HG03103 (cell line): ENCODE results near the gene C1orf115.
"Not testable (repeated sequence)": the region's sequence is repeated elsewhere in the genome, so short reads cannot be mapped to it uniquely, and the experiment has no call there.

Source experiments
- ATAC-seq: cut with Tn5 transposase; IDR thresholded peaks from one replicate; pipeline ENCODE4 v1.9.1; 2021; ENCODE audit warnings: low read depth; ENCODE audit not compliant: unreplicated experiment

C1orf115 gene, protein sequence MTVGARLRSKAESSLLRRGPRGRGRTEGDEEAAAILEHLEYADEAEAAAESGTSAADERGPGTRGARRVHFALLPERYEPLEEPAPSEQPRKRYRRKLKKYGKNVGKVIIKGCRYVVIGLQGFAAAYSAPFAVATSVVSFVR

DNA sequence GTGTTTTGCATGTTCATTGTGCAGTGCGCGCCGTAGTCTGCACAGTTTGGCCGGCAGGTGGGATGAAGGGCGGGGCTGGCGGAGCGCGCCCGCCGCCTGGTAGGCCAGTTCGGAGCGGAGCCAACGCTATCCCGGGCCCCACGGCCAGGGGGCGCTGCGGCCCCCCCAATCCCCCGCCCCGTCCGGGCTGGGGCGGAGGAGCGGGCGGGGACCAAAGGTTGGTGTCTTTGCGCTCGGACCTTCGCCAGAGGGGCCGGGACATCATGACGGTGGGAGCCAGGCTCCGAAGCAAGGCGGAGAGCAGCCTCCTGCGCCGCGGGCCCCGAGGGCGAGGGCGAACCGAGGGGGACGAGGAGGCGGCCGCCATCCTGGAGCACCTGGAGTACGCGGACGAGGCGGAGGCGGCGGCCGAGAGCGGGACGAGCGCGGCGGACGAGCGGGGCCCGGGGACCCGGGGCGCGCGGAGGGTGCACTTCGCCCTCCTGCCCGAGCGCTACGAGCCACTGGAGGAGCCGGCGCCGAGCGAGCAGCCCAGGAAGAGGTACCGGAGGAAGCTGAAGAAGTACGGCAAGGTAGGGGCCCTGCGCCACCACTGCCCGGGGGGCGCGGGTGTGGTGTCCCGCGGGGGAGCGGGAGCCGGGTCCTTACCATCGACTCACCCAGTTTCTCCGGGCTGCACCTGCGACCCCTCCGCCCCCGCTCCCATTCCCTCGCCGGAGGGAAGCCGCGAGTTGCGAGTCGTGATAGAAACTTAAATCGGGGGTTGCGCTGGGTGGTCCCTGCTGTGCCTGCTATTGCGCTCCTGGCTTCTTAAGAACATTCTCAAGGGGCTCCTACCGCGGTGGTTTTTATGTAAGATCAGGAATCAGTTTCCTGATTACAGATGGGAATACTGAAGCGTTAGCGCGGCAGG lies at the start of gene C1orf115:
TSS of gene C1orf115 (plus strand) at position 224 of the 913 bp plus-strand sequence. CDS start at position 264, 40 bp downstream.
- peak; percentile 96 for ATAC-seq

DNA sequence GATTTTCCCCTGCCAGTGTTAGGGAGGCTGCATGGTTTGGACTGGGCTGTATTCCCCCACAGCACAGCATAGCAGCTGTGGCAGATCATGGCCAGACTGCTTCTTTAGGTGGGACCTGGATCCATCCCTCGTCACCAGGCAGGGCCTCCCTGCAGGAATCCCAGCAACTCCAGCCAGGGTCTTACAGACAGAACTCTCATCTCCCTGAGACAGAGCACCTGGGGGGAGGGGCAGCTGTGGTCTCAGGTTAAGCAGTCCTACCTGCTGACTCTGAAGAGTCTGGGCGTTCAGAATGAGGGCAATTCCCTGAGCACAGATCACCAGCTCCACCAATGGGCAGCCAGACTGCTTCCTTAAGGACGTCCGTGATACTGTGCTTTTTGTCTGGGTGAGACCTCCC lies 47.9 kb upstream of the C1orf115 start:
- ATAC-seq, result no peak

DNA sequence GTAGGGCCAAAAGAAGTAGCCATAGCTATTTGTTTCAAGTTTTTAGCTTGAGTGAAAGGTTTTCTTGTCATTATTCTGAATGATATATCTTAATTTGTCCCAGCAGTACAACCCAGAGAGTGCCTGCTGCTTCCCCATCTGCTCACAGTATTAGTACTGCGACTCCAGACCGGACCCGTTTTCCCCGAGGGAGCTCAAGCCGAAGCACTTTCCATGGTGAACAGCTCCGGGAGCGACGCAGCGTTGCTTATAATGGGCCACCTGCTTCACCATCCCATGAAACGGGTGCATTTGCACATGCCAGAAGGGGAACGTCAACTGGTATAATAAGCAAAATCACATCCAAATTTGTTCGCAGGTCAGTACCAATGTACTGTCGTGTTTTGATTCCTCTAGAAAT lies 37.2 kb upstream of the C1orf115 start:
- ATAC-seq, result no peak

DNA sequence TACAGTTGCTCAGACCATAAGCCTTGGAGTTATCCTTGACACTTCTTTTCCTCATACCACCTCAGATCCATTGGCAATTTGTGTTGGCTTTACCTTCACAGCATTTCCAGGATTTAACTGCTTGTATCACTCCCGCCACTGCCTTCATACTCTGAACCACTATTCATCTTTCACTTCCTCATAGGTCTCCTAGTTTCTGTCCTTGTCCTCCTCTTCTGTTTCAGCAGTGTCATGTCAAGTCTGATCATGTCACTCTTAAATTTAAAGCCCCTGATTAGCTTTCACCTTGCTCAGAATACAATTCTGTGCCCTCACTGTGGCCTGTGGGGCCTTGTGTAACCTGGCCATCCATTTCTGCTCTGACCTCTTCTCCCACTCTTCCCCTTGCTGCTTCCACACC lies 34.7 kb upstream of the C1orf115 start:
- peak; percentile 97 for ATAC-seq

DNA sequence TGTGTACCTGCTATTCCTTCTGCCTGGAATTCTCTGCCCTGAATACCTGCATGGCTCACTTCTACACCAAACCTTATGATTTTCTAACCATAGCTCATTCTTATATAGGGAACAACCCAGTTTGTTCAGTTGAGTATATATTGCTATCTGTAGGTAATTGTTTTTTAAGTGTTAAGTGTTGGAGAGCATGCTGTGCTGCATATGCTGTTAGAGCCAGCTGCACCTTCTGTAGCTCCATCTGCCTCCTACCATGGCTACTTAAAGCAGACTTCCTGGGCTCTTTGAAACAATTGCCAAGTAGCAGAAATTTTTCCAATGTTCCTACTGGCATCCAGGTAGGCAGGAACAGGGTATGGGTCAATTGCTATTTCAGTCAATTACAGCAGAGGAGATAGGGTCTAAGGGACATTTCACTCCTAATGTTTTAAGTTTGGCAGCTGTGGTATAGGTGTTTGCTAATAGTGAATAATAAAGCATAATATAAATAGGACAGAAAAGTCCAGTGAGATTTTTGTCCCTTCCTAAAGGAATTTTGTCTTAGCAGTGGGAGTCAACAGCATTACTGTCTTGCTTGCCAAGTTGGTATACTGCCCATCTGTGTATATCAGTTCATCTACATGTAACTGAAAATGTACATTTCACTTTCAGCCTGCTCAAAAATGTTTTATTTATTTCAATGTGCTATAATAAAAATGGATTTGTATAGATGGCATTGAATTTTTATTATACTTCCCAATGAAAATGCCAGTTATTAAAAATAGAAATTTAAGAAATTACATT lies 34.0 kb upstream of the C1orf115 start:
- ATAC-seq, result no peak

DNA sequence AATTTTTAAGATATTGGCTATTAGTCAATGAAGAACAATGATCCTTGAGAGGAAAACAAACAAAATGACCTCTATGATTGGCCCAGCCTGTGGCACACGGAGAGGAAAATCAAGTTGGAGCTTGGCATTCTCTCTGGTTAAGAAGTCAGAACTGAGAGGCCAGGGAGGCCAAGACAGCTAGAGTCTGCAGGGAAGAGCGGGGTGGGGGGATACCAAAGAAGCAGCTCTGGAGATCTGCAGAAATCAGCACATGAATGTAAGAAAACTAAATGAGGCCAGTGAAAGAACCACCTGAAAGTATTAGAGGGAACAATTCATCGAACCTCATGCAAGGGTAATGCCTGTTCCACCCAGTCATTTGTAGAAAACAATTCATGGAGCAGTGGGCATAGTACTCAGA lies 23.8 kb upstream of the C1orf115 start:
- ATAC-seq, result no peak

DNA sequence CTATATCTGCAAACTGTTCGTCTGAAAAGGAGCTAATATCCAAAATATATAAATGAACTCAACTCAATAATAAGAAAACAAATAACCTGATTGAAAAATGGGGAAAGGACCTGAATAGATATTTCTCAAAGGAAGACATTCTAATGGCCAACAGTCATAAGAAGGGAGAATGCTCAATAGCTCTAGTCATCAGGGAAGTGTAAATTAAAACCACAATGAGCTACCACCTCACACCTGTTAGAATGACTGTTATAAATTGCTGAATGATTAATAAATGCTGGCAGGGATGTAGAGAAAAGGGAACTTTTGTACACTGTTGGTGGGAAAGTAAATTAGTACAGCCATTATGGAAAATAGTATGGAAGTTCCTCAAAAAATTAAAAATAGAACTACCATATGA lies 21.2 kb upstream of the C1orf115 start:
- ATAC-seq, result no peak

DNA sequence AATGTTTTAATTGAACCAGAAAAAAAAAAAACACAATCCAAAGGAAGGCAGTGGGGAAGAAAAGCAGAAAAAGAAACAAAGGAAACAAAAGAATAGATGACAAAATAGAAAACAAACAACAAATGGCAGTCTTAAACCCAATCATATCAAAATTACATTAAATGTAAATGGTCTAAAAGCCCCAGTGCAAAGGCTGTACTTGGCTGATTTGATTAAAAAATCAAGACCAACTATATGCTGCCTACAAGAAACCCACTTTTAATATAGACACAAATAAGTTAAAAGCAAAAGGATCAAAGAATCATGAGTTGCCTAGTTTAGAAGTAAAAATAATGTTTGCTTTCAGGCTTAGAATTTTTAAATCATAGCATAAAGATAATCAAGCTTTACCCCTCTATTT lies 19.8 kb upstream of the C1orf115 start:
- no peak for ATAC-seq

DNA sequence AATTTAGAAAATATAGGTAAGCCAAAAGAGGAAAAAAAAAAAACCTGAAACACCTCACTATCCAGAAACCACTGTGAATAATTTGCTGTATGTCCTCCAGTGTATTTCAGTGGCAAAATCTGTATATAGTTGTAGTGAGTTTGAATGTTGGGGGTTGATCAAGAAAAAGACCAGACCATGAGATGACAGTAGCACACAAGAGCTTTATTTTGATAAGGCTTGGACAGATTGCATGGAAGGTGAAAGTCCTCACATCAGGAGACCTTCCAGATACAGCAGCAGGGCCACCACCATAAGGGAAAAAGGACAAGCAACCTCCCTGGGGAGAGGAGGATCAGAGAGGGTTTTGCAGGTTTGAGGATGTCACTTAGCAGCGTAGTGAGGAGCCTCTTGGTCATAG lies 16.2 kb upstream of the C1orf115 start:
- no peak for ATAC-seq

DNA sequence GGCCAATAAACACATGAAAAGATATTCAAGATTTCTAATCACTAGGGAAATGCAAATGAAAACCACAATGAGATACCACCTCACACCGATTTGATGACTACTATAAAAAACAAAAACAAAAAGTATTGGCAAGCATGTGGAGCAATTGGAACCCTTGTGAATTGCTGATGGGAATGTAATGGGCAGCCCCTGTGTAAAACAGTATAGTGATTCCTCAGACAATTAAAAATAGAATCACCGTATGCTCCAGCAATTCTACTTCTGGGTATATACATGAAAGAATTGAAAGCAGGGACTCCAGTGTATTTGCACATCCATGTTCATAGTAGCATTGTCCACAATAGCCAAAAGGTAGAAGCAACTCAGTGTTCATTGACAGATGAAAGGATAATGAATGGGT lies 12.9 kb upstream of the C1orf115 start:
- no peak for ATAC-seq

DNA sequence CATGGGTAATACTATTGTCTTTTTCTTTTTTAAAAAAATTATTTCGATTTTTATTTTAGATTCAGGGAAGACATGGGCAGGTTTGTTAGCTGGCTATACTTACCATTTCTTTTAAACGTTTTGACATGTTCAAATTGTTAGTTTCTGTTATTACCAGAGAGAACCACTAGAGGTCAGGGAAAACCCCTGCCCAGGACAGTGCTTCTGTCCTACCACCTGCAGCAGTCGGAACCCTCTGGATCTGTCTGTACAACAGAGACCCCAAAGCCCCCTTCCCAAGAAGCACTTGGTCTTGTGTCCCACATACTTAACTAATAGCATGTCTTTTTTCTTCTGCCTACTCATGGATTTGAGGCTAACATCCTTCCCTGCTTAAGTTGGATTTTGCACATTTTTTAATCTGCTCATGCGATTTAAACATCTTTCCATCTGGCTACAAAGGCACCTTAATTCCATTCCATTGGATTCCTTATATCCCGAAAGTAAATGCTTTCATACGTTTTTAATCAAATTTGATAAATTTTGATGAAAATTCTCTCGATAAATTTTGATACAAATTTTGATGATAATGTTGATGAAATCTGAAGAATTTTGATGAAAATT lies 10.0 kb upstream of the C1orf115 start:
- ATAC-seq, result peak; percentile 97

DNA sequence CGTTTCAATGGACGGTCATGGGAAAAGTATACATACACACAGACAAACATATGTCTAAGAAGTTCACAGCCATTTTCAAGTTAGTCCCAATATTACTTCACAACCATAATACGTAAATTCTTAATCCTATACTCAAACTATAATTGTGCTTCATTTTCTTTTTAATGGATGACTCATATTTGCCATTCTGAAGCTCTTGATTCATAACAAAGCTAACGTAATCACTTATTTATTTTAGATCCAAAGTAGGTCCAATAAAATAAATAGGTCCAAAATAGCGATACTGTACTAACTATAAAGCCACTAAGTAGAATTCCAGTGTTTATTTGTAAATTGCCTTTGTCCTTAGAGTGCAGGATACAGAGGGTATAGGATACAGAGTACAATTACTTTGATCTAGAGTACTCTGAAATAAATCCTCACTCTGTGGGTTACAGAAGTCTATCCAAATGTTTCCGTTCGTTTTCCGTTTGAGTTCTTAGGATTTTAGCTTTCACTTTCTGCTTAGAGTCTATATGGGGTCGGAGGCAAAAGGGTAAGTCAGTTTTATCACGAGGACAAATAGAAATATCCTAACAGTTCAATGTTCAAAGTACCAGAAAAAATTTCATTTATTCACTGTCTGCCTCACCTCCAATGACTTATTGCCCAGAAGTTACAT lies 8.8 kb upstream of the C1orf115 start:
- ATAC-seq, result no peak

DNA sequence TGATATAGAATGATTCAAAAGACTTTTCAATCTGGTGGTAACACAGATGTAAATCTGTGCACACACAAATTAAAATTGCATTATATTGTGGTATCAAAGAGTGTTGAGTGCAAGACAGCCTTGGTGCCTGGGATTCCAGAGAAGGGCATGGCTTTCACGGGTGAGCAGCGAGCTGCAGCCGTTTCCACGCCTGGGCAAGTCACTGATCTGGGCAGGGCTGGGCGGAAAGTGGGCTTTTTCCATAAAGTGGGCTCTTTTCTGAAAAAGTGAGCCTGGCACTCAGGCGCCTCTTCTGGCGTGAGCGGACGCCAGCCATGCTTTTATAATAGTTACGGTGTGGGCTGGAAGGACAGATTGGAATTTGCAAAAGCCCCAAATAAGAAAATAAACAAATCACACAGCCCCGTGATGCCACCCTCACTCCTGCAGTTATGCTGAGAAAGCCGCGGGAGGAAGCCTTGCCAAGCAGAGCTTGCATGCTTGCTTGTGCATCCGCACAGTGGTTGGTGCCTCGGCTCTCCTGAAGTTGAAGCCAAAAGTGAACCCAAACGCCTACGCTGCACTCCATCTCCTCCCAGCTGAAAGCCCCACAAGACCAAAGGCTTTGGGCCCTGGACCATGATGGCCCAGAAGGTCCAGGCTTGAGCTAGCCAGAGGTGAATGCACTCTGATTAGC lies 7.1 kb upstream of the C1orf115 start:
- ATAC-seq, result no peak

DNA sequence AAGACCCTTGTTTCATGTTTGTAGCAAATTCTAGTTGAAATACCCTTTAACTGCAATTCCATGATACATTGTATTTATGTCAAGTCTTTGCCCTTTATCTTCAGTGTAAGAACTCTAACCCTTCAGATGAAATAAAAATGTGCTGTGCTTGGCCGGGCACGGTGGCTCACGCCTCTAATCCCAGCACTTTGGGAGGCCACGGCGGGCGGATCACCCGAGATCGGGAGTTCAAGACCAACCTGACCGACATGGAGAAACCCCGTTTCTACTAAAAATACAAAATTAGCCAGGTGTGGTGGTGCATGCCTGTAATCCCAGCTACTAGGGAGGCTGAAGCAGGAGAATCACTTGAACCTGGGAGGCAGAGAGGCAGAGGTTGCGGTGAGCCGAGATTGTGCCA lies 6.4 kb upstream of the C1orf115 start:
- not testable (repeated sequence) for ATAC-seq

DNA sequence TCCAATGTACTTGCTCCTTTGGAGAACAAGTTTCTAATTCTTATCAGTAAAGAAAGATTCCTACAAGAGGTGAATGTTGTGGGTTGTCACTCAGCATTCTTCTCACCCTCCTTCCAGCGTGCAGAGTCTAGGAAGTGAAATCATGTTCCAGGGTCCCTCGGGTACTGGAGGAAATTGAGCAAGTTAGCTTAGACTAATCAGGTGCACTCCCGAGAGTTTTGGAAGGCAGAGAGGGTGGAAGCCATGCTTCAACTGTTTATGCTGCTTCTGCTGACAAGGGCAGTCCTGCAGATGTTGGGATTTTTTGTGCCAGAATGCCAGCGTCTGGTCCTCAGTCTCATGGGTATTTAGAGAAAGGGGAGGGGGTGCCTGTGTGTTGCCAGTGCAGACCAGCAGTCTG lies 5.3 kb upstream of the C1orf115 start:
- ATAC-seq, result no peak

DNA sequence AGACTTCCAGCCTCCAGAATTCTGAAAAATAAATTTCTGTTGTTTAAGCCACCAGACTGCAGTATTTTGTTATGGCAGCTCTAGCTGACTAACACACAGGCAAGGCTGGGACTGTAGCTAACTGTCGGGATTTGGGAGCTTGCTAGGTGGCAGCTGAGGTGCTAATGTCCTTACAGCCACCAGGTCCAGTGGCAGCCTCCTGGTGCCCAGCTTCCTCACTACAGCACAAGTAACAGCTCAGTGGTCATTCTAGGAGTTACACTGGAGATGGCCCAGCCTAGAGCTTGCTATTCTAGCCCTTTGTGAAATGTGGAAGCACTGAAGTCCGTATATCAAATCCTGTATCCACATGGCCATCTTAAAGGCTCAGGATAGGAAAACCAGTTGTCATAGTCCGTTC lies 4.3 kb upstream of the C1orf115 start:
- ATAC-seq, result no peak

DNA sequence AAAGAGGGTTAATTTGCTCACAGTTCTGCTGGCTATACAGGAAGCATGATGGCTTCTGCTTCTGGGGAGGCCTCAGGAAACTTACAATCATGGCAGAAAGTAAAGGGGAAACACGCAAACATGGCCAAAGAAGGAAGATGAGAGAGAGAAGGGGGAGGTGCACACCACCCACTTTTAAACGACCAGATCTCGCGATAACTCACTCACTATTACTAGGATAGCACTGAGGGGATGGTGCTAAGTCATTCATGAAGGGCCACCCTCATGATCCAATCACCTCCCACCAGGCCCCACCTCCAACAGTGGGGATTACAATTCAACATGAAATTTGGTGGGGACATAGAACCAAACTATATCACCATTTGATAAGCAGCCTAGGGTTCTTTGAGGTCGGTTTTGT lies 2.4 kb upstream of the C1orf115 start:
- no peak for ATAC-seq

DNA sequence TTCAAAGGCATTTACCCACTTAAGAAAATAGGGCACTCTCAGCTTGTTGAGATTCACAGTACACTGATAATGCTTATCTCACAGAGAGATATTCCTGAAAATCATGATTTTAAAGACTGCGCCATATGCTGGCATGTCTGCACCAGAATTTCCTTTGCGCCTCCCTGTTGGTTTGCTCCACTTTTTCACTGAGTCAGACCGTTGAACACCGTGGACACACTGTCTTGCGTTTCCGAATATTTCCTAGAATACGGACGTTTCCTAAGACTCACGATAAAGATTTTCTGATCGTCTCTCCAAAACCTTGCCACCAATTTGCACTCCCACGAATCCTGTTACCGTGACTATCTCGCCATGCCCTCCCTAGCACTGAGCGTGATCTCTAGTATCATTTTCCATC lies 497 bp upstream of the C1orf115 start:
- ATAC-seq, result no peak

DNA sequence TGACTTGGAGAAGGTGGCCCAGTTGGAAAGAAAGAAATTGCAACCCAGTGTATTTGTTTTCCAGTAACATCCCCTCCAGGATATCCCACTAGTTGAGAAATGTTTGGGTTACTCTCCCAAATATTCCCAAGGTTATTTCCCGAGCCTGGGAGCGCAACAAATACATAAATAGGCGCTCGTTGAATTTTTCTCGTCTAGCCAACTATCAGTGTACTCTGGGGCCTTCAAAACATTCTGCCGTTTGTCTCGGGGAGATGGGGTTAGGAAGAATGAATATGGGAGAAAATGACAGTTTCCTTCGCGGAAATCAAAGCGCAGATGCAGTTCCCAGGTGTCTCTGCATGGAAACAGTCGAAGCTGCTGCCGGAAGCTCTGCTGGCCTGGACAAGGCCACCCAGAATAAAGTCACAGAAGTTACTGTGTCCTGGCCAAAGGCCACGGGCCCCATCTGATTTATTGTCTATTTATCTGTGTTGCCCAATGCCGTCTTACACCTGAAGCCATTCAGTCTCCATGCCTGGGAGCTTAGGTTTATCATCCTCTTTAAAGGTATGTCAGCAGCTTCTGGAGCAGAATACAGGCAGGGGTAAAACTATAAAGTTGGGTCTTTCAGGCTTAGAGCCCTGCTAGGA lies 1.0 kb downstream of the C1orf115 start:
- no peak for ATAC-seq
